HCT116 (cell line): ENCODE results near the gene LYSMD3. TPM values are rescaled to one million over a fixed set of nuclear protein-coding genes. Genes with fewer than 3 reads are reported as not detected.

Source experiments
- ATAC-seq: fragments of 200-7000 bp; cut with Tn5 transposase; 2 replicates; pipeline ENCODE4 v1.9.1; 2020; ENCODE audit warnings: mild to moderate bottlenecking, moderate library complexity
- BruUV-seq: library from RNA; stranded (reverse); fragments of 400-500 nt; replicated peaks from 2 replicates; lab custom pipeline; 2021; lab: Mats Ljungman, UMichigan
- CTCF ChIA-PET: fragments of 300-600 bp; sonication (Branson Sonifier 250); formaldehyde crosslinking; loops from one replicate; lab custom pipeline; 2021; ENCODE audit warnings: antibody characterized with exemption; lab: Charles Lee
- POLR2A ChIA-PET: fragments of 300-600, 350-600 bp; sonication (Branson Sonifier 250); formaldehyde crosslinking; loops from one replicate; lab custom pipeline; 2021; ENCODE audit warnings: antibody characterized with exemption; lab: Charles Lee
- RAD21 ChIA-PET, 2 experiments: fragments of 300-600 bp; sonication (Branson Sonifier 250); formaldehyde crosslinking; loops; one replicate each; lab custom pipeline; 2023; ENCODE audit warnings: low total read pairs in 2 of 2; ENCODE audit not compliant: uncharacterized antibody in 2 of 2, unreplicated experiment in 2 of 2, low non-redundant PET in 1 of 2; lab: Charles Lee
- DNase-seq: peaks from one replicate; pipeline ENCODE4 v3.0.0-alpha.2; 2010; ENCODE audit warnings: low read depth, low spot score
- H2AFZ ChIP-seq: fragments of 200-600 bp; shearing (Covaris generic), sonication (generic); 2 replicates; pipeline ENCODE4 v1.6.1; 2017; ENCODE audit warnings: low read depth, mixed run types, mixed read lengths, antibody characterized with exemption, low read length; ENCODE audit not compliant: poor library complexity, severe bottlenecking
- H3K27ac ChIP-seq: 2 replicates; pipeline ENCODE4 v1.5.1; 2012; ENCODE audit warnings: low read depth, low read length
- H3K27me3 ChIP-seq: fragments of 200-600 bp; sonication (generic); 2 replicates; pipeline ENCODE4 v1.6.1; 2016; ENCODE audit warnings: mixed run types, low read length, mixed read lengths; ENCODE audit not compliant: insufficient read depth
- H3K36me3 ChIP-seq, 2 experiments: fragments of 200-500 bp in 1 of 2; fragments of 200-600 bp in 1 of 2; sonication (Bioruptor generic) in 1 of 2; sonication (generic) in 1 of 2; 2 replicates each; pipeline versions ENCODE4 v1.5.1 to v1.6.1; 2014 to 2016; ENCODE audit warnings: low read length in 2 of 2, inconsistent platforms in 1 of 2, mixed read lengths in 1 of 2, mixed run types in 1 of 2; ENCODE audit not compliant: insufficient read depth in 2 of 2, control insufficient read depth in 1 of 2
- H3K4me1 ChIP-seq, 2 experiments: fragments of 200-600 bp in 1 of 2; sonication (generic) in 1 of 2; 2 replicates each; pipeline versions ENCODE4 v1.5.1 to v1.6.1; 2012 to 2017; ENCODE audit warnings: low read length in 2 of 2, inconsistent platforms in 1 of 2, mild to moderate bottlenecking in 1 of 2, mixed read lengths in 1 of 2, mixed run types in 1 of 2, moderate library complexity in 1 of 2; ENCODE audit not compliant: insufficient read depth in 2 of 2, control insufficient read depth in 1 of 2
- H3K4me2 ChIP-seq: fragments of 200-600 bp; sonication (generic); 2 replicates; pipeline ENCODE4 v1.6.1; 2017; ENCODE audit warnings: mixed run types, low read length, mixed read lengths
- H3K4me3 ChIP-seq, 2 experiments: fragments of 200-600 bp in 1 of 2; sonication (generic) in 1 of 2; replicated peaks in 1 of 2; 2 replicates each; pipeline ENCODE4 v1.5.1; 2011 to 2016; ENCODE audit warnings: low read length in 2 of 2, control low read depth in 1 of 2, low read depth in 1 of 2, mild to moderate bottlenecking in 1 of 2, mixed read lengths in 1 of 2, mixed run types in 1 of 2
- H3K79me2 ChIP-seq: fragments of 200-600 bp; sonication (generic); 2 replicates; pipeline ENCODE4 v1.6.1; 2017; ENCODE audit warnings: mild to moderate bottlenecking, mixed run types, low read length, moderate library complexity, mixed read lengths; ENCODE audit not compliant: insufficient read depth
- H3K9ac ChIP-seq: fragments of 200-600 bp; sonication (generic); 2 replicates; pipeline ENCODE4 v1.6.1; 2016; ENCODE audit warnings: low read length, mixed read lengths
- H3K9me2 ChIP-seq: fragments of 200-600 bp; sonication (generic), shearing (Covaris generic); 2 replicates; pipeline ENCODE4 v1.6.1; 2017; ENCODE audit warnings: mixed run types, mild to moderate bottlenecking, moderate library complexity; ENCODE audit not compliant: insufficient read depth
- H3K9me3 ChIP-seq, 2 experiments: fragments of 200-500 bp in 1 of 2; fragments of 200-600 bp in 1 of 2; sonication (Bioruptor generic) in 1 of 2; sonication (generic) in 1 of 2; 2 replicates each; pipeline ENCODE4 v1.6.1; 2014 to 2017; ENCODE audit warnings: low read length in 2 of 2, mixed read lengths in 2 of 2, inconsistent platforms in 1 of 2, low read depth in 1 of 2, mild to moderate bottlenecking in 1 of 2, mixed run types in 1 of 2, moderate library complexity in 1 of 2; ENCODE audit not compliant: control insufficient read depth in 1 of 2, insufficient read depth in 1 of 2
- H4K20me1 ChIP-seq: fragments of 200-600 bp; sonication (generic), shearing (Covaris generic); 2 replicates; pipeline ENCODE4 v1.6.1; 2017; ENCODE audit warnings: mixed run types, mild to moderate bottlenecking, moderate library complexity; ENCODE audit not compliant: insufficient read depth
- CTCF ChIP-seq, 3 experiments: fragments of 200-600 bp in 1 of 3; sonication (generic) in 1 of 3; IDR thresholded peaks in 2 of 3; conservative IDR thresholded peaks in 1 of 3; 2 replicates each; pipeline ENCODE4 v1.5.1; 2012 to 2017; ENCODE audit warnings: low read depth in 2 of 3, low read length in 2 of 3, antibody characterized with exemption in 1 of 3, borderline replicate concordance in 1 of 3, control low read depth in 1 of 3, mild to moderate bottlenecking in 1 of 3, mixed read lengths in 1 of 3, mixed run types in 1 of 3, moderate library complexity in 1 of 3; ENCODE audit not compliant: insufficient read depth in 1 of 3
- EGR1 ChIP-seq: IDR thresholded peaks from 2 replicates; pipeline ENCODE4 v1.6.1; 2012; ENCODE audit warnings: low read depth
- ELF1 ChIP-seq: IDR thresholded peaks from 2 replicates; pipeline ENCODE4 v1.6.1; 2012; ENCODE audit warnings: low read depth, borderline replicate concordance
- EZH2 ChIP-seq: fragments of 200-600 bp; sonication (generic); IDR thresholded peaks from 2 replicates; pipeline ENCODE4 v1.6.1; 2017; ENCODE audit warnings: antibody characterized with exemption, mixed run types
- EZH2phosphoT487 ChIP-seq: fragments of 200-600 bp; IDR thresholded peaks from 2 replicates; pipeline ENCODE4 v1.6.1; 2018; ENCODE audit warnings: antibody characterized with exemption, borderline replicate concordance
- FOSL1 ChIP-seq: IDR thresholded peaks from 2 replicates; pipeline ENCODE4 v1.6.1; 2012; ENCODE audit warnings: low read depth
- JUND ChIP-seq: IDR thresholded peaks from 2 replicates; pipeline ENCODE4 v1.6.1; 2012
- MAX ChIP-seq: IDR thresholded peaks from 2 replicates; pipeline ENCODE4 v1.6.1; 2012
- POLR2A ChIP-seq: IDR thresholded peaks from 2 replicates; pipeline ENCODE4 v1.7.0; 2011; ENCODE audit warnings: borderline replicate concordance; ENCODE audit not compliant: insufficient read depth, insufficient read length; ENCODE audit errors: extremely low read depth
- POLR2AphosphoS5 ChIP-seq: IDR thresholded peaks from 2 replicates; pipeline ENCODE4 v1.6.1; 2011; ENCODE audit warnings: mild to moderate bottlenecking, low read depth, low read length, moderate library complexity
- RAD21 ChIP-seq: IDR thresholded peaks from 2 replicates; pipeline ENCODE4 v1.6.1; 2012; ENCODE audit warnings: low read depth, mild to moderate bottlenecking
- SIN3A ChIP-seq: IDR thresholded peaks from 2 replicates; pipeline ENCODE4 v1.6.1; 2012; ENCODE audit warnings: low read depth
- SP1 ChIP-seq: IDR thresholded peaks from 2 replicates; pipeline ENCODE4 v1.6.1; 2012; ENCODE audit warnings: low read depth
- YY1 ChIP-seq: IDR thresholded peaks from 2 replicates; pipeline ENCODE4 v1.6.1; 2011; ENCODE audit warnings: low read length, low read depth, moderate library complexity, mild to moderate bottlenecking; ENCODE audit not compliant: insufficient replicate concordance; ENCODE audit errors: extremely low read depth
- ZBTB33 ChIP-seq: IDR thresholded peaks from 2 replicates; pipeline ENCODE4 v1.6.1; 2011; ENCODE audit warnings: mild to moderate bottlenecking, low read length, moderate library complexity; ENCODE audit not compliant: insufficient replicate concordance; ENCODE audit errors: extremely low read depth
- ZFX ChIP-seq: fragments of 450-650 bp; IDR thresholded peaks from 2 replicates; pipeline ENCODE4 v1.6.1; 2017
- intact Hi-C: fragments of 100-400 bp; cut with micrococcal nuclease; formaldehyde crosslinking; loops from 2 replicates; pipeline ENCODE4 v1.10.0; 2022
- total RNA-seq: library from RNA; stranded (reverse); gene quantifications from one replicate; pipeline ENCODE4 v1.2.1, GENCODE V29; 2021; ENCODE audit not compliant: unreplicated experiment

The LYSMD3 gene
- total RNA-seq, 1 experiment from 2014 or later, result 18.0 TPM

- no peaks in the 10 kb centered on the region for H3K4me1 ChIP-seq
- H3K9me3 ChIP-seq, result no peaks in the 10 kb centered on the region
- H3K9me2 ChIP-seq, result no peaks in the 10 kb centered on the region
- H3K27ac ChIP-seq, result no peak overlapping the region
- H2AFZ ChIP-seq, result no peak overlapping the region
- H3K36me3 ChIP-seq, result peaks cover 4 to 17% of the 10 kb centered on the region in 2 experiments; a peak in 2 of 4 replicates
- no peaks in the 10 kb centered on the region for H3K27me3 ChIP-seq
- ATAC-seq (no peak), DNase-seq (no peak)
- RAD21 ChIA-PET, result no interaction called here
- TF ChIP-seq SP1, result no peak
- no peak for TF ChIP-seq EGR1
- no peak for TF ChIP-seq RAD21
- TF ChIP-seq SIN3A, result no peak
- no peak for TF ChIP-seq ZFX
- TF ChIP-seq POLR2AphosphoS5, result no peak
- no peak for TF ChIP-seq MAX
- no peak for TF ChIP-seq FOSL1
- no peak for TF ChIP-seq EZH2
- TF ChIP-seq POLR2A, result no peak
- TF ChIP-seq EZH2phosphoT487, result no peak
- H3K4me3 ChIP-seq, result no peak overlapping the region
- H3K4me2 ChIP-seq, result no peak overlapping the region
- POLR2A ChIA-PET, result interaction anchor here (1.1 kb wide), 1 partner anchor 10 kb away, joined by 4 read pairs; the partner anchor contains the start of genes MBLAC2 and POLR3G
- intact Hi-C loops, result no loop called here
- H3K9ac ChIP-seq, result no peak overlapping the region
- H4K20me1 ChIP-seq, result no peaks in the 10 kb centered on the region
- CTCF ChIA-PET, result no interaction called here
- H3K79me2 ChIP-seq, result peaks cover 57% of the 10 kb centered on the region
- BruUV-seq, result no TSS peak
Measured at GRCh38 chr5:90484540-90484939, 44.8 kb downstream of the LYSMD3 start.

- no peak overlapping the region for H2AFZ ChIP-seq
- no peak overlapping the region for H3K9ac ChIP-seq
- H3K9me2 ChIP-seq, result no peaks in the 10 kb centered on the region
- H3K36me3 ChIP-seq, result peaks cover 3 to 11% of the 10 kb centered on the region in 2 experiments; a peak in 2 of 4 replicates
- CTCF ChIA-PET, result no interaction called here
- RAD21 ChIA-PET, result no interaction called here
- no peaks in the 10 kb centered on the region for H3K9me3 ChIP-seq
- H3K27ac ChIP-seq, result no peak overlapping the region
- POLR2A ChIA-PET, result no interaction called here
- no TSS peak for BruUV-seq
- H3K79me2 ChIP-seq, result peaks cover 61% of the 10 kb centered on the region
- intact Hi-C loops, result no loop called here
- ATAC-seq (no peak), DNase-seq (no peak)
- no peak overlapping the region for H3K4me3 ChIP-seq
- no peaks in the 10 kb centered on the region for H4K20me1 ChIP-seq
- no peaks in the 10 kb centered on the region for H3K27me3 ChIP-seq
- no peaks in the 10 kb centered on the region for H3K4me1 ChIP-seq
- no peak overlapping the region for H3K4me2 ChIP-seq
- no peak for TF ChIP-seq JUND
- TF ChIP-seq EZH2, result no peak
- no peak for TF ChIP-seq ZBTB33
- TF ChIP-seq ELF1, result no peak
- TF ChIP-seq POLR2AphosphoS5, result no peak
- TF ChIP-seq CTCF (IDR thresholded peaks at IDR 0.05 in 2 of 3, conservative IDR thresholded peaks at IDR 0.05 in 1 of 3; ENCODE audit: borderline replicate concordance in 1 of 3, insufficient read depth in 1 of 3, low read depth in 2 of 3, low read length in 2 of 3), result no peak
- TF ChIP-seq SP1, result no peak
- no peak for TF ChIP-seq YY1
Measured at GRCh38 chr5:90483206-90483605, 46.2 kb downstream of the LYSMD3 start.
